Measurements from ENCODE around the gene LRRC32.
A peak's percentile ranks its signal among the peaks of the same experiment; 100 is the strongest.

The LRRC32 gene

DNA sequence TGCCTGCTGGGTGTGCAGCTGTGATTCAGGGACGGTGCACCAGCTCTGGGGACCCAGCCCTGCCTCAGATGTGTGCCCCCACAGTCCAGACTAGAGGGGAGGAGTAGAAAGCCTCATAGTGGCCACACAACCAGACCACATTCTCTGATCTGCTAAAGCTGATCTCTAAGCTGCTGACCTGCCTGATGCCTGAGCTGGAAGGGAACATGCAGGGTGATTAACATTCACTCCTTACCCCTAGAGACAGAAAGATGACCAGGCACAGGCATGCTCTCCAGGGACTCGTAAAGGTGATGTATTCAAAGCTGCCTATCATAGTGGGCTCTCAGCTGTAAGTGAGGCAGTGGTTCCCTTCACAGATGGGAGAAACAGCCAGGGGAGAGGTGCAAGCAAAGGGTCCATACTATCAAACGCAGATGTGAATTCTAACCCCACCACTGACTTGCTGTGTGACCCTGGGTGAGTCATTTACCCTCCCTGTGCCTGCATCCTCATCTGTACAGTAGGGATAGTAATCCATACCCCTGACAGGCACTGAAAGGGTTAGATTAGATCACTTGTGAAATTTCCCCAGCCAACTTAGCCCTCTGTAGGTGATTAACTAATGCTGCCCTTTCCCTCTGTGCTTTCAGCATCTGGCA lies 29.0 kb upstream of the LRRC32 start:
- DNase-seq = no peak

DNA sequence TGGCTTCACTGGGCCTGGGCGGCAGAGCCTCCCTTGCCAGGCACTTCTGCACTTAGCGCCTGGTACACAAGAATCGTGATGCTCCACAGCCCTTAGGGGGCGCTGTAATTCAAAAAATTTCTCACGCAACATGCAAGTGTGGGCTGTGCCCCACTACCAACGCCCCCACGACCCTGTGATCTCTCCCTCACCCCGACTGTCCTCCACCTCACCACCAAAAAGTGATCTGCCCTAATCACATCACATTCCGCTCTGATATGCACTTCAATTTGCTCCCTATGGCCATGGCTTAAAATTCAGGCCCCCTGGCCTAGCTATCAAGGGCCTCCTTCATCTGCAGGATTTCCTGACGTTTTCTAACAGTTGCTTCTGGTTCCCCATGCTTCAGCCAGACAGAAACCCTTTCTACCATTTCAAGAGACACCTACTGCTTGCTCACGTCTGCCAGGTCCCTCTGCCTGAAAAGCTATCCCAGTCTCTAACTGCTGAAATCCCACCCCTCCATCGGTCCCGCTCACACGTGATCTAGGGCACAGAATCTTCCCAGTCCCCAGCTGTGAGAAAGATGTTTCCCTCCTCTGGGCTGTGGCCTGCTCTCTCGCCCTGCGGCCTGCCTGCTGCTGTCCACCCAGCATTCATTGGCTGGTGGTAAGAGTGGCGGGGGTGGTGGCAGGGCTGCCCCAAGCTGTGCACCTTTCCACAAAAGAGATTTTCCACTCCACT lies 27.9 kb upstream of the LRRC32 start:
- DNase-seq = no peak

DNA sequence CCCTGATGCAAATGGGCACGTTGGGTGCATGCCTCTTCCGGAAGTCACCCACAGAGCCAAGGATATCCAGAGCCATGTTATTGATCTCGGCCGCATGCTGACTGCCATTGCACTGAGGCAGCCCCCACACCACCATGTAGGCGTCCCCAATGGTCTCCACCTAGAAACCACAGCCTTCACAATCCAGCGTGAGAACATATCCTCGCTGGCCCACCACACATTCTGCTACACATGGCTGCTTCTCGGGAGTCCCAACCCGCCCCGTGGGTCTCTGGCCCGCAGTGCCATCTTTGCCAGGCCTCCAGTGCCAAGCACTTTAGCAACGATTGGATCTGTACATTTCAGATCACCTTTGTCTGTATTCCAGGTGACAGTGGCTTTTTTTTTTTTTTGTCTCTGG lies 26.2 kb upstream of the LRRC32 start:
- DNase-seq = no peak

- no peak for DNase-seq
Observed at GRCh38 chr11:76695771-76696170, 25.2 kb upstream of the LRRC32 start.

DNA sequence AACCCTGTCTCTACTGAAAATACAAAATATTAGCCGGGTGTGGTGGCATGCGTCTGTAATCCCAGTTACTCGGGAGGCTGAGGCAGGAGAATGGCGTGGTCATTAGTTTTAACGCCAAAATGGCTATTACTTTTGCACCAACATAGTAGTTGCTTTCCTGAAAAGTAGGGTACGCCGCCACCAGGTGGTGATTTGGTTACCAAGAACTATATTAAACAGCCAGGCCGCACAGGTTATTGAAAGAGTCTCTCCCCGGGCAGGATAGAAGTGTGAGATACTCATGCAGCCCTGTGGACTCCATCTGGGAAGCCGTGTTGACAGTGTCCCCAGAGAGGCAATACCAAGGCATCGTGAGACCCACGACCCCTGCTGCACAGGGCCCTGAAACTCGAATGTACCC lies 24.6 kb upstream of the LRRC32 start:
- DNase-seq = no peak

- DNase-seq = no peak
Observed at GRCh38 chr11:76694664-76695063, 24.1 kb upstream of the LRRC32 start.

- DNase-seq = no peak
Observed at GRCh38 chr11:76693806-76694205, 23.3 kb upstream of the LRRC32 start.

DNA sequence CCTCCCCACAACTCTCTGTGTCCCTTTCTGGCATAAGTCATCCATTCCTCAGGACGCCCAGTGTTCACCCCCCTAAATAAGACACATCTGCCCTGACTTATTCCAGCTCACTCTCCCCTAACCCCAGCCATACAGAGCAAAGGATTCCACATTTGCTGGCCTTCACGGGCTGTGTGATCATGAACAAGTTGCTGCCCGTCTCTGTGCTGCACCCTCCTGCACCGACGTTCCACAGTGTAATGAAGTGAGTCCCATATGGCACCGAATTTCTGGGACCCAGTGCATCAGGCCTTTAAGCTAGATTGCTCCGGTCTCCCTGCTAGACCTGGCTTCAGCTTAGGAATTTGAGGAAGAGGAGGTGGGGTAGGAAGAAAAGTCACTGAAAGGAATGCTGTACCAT lies 22.4 kb upstream of the LRRC32 start:
- no peak for DNase-seq

- DNase-seq = no peak
Observed at GRCh38 chr11:76691655-76692054, 21.1 kb upstream of the LRRC32 start.

GRCh38 chr11:76690736-76691135 lies 20.2 kb upstream of the LRRC32 start:
- no peak for DNase-seq

DNA sequence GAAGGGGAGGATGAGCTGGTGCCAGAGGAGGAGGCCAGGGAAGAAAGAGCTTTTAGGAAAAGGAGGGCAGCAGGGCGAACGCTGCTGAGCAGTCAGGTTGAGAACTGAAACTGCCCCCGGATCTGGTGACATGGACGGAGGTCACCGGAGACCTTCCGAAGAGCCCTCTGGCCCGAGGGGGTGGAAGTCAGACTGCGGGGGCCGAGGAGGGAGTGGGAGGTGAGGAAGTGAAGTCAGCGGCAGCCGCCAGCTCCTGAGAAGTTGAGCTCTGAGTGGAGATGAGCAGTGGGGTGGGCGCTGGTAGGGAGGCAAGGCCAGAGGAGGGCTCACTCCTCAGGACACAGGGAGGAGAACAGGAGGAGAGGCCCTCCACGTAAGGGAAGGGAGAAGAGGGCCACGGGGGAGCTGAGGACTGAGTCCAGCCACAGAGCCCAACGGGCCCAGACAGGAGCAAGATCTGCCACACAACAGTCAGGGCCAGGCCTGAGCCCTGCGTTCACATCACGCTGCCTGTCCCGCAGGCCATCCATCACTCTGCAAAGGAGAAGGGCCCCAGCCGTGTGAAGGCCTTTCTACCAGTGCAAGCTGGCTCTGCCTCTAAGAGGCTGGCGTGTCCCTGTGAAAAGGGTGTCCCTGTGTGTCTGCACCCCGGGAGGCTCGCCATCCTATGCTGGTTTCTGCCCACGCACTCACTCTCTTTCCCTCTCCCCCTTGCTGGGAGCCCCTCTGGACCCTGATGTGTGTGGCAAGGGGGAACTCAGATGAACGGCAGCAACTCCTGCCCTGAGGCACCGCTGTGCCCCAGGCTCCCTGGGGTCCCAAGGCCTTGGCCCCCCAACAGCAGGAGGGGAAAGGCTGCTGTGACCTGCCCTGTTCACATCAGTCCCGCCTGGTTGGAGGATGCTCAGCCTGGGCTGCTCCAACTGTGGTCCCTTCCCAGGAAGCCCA lies 19.0 kb upstream of the LRRC32 start:
- DNase-seq = no peak

DNA sequence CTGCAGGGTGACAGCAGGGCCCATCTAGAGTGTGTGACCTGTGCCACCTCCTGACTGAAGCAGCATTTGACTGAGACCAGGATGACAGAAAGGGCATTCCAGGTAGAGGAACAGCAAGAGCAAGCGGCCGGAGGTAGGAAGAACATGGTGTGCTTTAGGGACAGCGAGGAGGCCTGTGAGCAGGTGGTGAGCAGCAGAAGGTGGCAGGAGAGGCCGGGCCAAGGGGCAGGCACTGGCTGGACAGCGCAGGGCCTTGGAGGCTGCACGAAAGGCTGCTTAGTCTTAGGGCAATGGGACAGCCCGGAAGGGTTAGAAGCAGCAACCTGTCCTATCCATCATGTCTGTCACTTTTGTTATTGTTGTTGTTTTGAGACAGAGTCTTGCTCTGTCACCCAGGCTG lies 17.6 kb upstream of the LRRC32 start:
- no peak for DNase-seq

- DNase-seq = no peak
Observed at GRCh38 chr11:76686261-76687079, 15.9 kb upstream of the LRRC32 start.

GRCh38 chr11:76685831-76686230 lies 15.3 kb upstream of the LRRC32 start:
- DNase-seq = no peak

DNA sequence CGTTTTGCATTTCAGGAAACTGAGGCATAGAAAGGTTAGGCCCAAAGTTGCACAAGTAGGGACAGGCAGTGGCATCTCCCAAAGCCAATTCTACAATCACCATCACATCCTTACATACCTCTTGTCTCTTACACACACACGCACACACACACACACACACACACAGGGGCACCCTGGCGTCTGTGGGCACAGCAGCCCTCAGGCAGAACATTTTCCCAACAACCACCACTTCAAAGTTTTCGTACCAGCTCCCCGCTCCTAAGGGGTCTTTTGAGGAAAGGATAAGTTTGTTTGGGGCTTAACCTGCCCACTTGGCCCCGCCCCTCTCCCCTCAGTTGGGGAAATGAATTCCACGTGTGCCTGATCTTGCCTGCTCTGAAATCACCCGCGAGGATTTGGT lies 14.7 kb upstream of the LRRC32 start:
- DNase-seq = no peak

GRCh38 chr11:76684516-76684915 lies 14.0 kb upstream of the LRRC32 start:
- DNase-seq = no peak

GRCh38 chr11:76683161-76684095 lies 12.9 kb upstream of the LRRC32 start:
- no peak for DNase-seq

DNA sequence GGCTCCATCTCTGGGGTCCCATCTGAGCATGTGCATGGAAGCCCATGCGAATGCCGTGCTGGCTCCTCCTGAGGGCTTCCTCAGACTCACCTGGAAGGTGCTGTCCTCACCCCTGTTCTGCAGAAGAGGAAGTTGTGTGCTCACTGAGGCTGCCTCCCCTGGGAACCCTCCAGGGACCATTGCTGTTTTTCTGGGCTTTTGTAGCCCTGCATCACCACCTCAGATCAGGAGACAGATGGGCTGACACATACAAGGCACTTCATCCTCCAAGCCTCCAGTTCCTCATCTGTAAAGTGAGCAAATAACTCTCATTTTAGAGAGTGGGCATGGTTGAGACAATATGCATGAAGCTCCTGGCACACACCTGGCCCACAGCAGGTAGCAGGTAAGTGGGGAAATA lies 12.1 kb upstream of the LRRC32 start:
- DNase-seq = no peak

- DNase-seq = no peak
Observed at GRCh38 chr11:76682106-76682505, 11.6 kb upstream of the LRRC32 start.

DNA sequence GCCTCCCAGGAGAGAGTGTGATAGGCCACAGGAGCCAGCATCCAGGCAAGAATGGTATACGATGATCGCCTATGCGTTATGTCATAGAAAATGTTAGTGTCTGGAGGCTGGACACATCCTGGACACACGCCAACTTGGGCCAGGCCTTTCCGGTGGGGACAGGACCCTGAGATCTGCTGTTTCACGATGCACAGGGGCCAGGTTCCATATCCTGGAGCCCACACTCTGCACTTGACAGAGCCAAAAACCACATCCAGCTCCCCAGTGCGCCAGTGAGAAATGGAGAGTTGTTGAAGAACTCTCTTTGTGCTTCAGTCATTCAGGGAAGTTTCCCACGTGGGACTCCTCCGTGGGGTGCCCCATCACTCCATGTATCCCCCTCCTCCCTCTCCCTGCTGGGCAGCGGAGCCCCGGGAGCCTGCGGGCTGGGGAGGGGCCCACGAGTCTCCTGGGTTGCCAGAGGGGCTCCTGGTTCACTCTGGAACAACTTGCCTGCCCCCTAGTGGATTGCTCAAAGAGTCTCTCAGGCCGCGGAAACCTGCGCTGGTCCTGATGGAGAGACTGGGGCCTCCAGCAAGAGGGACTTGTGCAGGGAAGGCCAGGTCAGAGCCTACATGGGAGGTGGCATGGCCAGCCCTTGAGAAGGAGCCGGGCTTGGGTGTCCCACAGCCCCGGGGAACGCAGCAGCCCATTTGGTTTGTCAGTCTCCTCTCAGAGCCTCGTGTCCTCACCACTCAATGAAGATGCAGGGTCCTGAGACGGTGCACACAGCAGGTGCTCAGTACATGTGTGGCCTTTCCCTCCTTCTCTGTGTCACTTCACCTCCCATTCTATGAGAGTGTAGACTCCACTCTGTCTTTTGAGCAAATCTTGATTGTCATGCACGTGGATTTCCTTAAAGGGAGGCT lies 10.2 kb upstream of the LRRC32 start:
- peak; percentile 72 for DNase-seq

- no peak for DNase-seq
Observed at GRCh38 chr11:76678321-76678720, 7.8 kb upstream of the LRRC32 start.
